Stomach smooth muscle (tissue), 2 donors: Measurements from ENCODE around the gene SYCP3.
"Not testable (repeated sequence)": the region's sequence is repeated elsewhere in the genome, so short reads cannot be mapped to it uniquely, and the experiment has no call there.

Experiments used
- H3K27ac ChIP-seq: one replicate; pipeline ENCODE4 v1.7.0; 2013; ENCODE audit warnings: mild to moderate bottlenecking, low read length, inconsistent platforms
- H3K27me3 ChIP-seq, 2 donors: one replicate each; pipeline ENCODE4 v1.7.0; 2013; ENCODE audit warnings: low read length in 2 of 2; ENCODE audit not compliant: insufficient read depth in 2 of 2, control insufficient read depth in 1 of 2
- H3K36me3 ChIP-seq, 2 donors: one replicate each; pipeline ENCODE4 v1.7.0; 2013; ENCODE audit warnings: low read length in 2 of 2; ENCODE audit not compliant: control insufficient read depth in 2 of 2, insufficient read depth in 2 of 2
- H3K4me1 ChIP-seq: one replicate; pipeline ENCODE4 v1.7.0; 2013; ENCODE audit warnings: low read length; ENCODE audit not compliant: control insufficient read depth, insufficient read depth
- H3K4me3 ChIP-seq, 2 donors: one replicate each; pipeline ENCODE4 v1.7.0; 2013; ENCODE audit warnings: low read length in 2 of 2
- H3K9ac ChIP-seq, 2 donors: one replicate each; pipeline ENCODE4 v1.7.0; 2013; ENCODE audit warnings: low read length in 2 of 2, mild to moderate bottlenecking in 1 of 2
- H3K9me3 ChIP-seq, 2 donors: one replicate each; pipeline ENCODE4 v1.7.0; 2013; ENCODE audit warnings: low read length in 2 of 2; ENCODE audit not compliant: control insufficient read depth in 2 of 2
- donor health status: healthy.
- donor health status: Pancreatic carcinoma.

Gene SYCP3

GRCh38 chr12:101740980-101741379, 1.7 kb upstream of the SYCP3 start:
- peaks cover 19 to 29% of the 10 kb centered on the region in 2 donors for H3K36me3 ChIP-seq
- no peaks in the 10 kb centered on the region for H3K9me3 ChIP-seq
- no peaks in the 10 kb centered on the region for H3K27me3 ChIP-seq
- no peak overlapping the region for H3K9ac ChIP-seq
- no peaks in the 10 kb centered on the region for H3K4me1 ChIP-seq
- no peak overlapping the region for H3K27ac ChIP-seq
- H3K4me3 ChIP-seq: no peak overlapping the region

DNA sequence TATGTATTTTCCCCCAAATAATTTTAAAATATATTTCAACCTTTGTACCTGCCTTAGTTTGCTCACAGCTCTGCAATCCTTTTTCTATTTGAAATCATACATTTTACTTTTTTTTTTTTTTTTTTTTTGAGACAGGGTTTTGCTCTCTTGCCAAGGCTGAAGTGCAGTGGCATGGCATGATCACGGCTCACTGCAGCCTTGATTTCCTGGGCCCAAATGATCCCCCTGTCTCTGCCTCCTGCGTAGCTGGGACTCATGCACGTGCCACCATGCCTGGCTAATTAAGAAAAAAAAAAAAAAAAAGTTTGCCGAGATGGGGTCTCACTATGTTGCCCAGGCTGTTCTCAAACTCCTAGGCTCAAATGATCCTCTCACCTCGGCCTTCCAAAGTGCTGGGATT, 1.3 kb upstream of the SYCP3 start:
- no peaks in the 10 kb centered on the region for H3K4me1 ChIP-seq
- no peak overlapping the region for H3K27ac ChIP-seq
- no peaks in the 10 kb centered on the region for H3K9me3 ChIP-seq
- no peaks in the 10 kb centered on the region for H3K27me3 ChIP-seq
- no peak overlapping the region for H3K4me3 ChIP-seq
- H3K36me3 ChIP-seq: peaks cover 17 to 28% of the 10 kb centered on the region in 2 donors
- H3K9ac ChIP-seq: no peak overlapping the region

DNA sequence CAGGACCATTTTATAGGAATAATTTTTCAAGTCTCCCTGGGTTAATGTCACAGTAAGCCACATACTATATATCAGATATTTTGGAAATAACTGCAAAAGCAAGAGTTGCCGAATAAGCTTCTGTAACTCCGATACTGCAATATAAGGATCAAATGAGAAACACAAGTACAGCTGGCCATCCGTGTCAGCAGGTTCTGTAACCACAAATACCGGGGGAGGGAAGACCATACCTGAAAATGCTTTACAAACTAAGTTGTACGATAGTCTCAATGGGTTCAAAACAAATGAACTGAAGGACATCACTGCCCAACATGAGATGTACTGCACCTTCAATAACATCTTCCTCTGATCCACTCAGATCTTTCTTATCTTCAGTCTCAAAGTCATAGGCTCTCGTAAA, 1.8 kb downstream of the SYCP3 start:
- Histone ChIP-seq H3K4me3 (no peak overlapping the region), H3K9me3 (no peaks in the 10 kb centered on the region), H3K36me3 (peaks cover 6 to 13% of the 10 kb centered on the region in 2 donors), H3K4me1 (no peaks in the 10 kb centered on the region), H3K27me3 (no peaks in the 10 kb centered on the region), H3K27ac (no peak overlapping the region), H3K9ac (no peak overlapping the region)

DNA sequence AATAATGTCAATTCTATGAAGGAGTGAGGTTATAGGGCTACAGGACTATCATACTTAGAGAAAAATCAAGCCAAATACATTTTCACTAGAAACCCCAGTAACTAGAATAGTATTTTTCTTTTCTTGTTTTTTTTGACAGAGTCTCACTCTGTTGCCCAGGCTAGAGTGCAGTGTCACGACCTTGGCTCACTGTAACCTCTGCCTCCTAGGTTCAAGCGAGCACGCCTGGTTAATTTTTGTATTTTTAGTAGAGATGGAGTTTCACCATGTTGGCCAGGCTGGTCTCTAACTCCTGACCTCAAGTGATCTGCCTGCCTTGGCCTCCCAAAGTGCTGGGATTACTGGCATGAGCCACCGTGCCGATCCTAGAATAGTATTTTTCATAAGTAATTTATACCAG, 4.8 kb downstream of the SYCP3 start:
- H3K27me3 ChIP-seq: not testable (repeated sequence)
- H3K36me3 ChIP-seq: peaks cover 11 to 13% of the 10 kb centered on the region in 2 donors

GRCh38 chr12:101733166-101733565, 6.1 kb downstream of the SYCP3 start:
- Histone ChIP-seq H3K27ac (no peak overlapping the region), H3K4me1 (no peaks in the 10 kb centered on the region), H3K36me3 (peaks cover 6 to 8% of the 10 kb centered on the region in 2 donors), H3K9ac (no peak overlapping the region), H3K9me3 (no peaks in the 10 kb centered on the region), H3K4me3 (no peak overlapping the region), H3K27me3 (no peaks in the 10 kb centered on the region)

More for the DNA sequence above, 4.8 kb downstream of the SYCP3 start:
- not testable (repeated sequence) for H3K9ac ChIP-seq, H3K9me3 ChIP-seq, H3K27ac ChIP-seq, H3K4me3 ChIP-seq, H3K4me1 ChIP-seq

DNA sequence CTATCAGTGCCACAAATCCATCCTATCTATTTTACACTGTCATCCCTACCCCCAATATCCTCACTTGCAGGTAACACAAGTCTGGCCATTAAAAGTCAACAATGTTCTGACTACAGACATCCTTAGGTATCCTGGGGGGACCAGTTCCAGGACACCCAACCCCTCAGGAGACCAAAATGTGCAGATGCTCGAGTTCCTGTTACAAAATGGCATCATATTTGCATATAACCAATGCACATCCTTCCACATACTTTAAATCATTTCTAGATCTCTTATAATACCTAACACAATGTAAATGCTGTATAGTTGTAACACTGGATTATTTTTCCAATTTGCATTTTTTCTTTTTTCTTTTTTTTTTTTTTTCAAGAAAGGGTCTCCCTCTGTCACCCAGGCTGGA, 6.9 kb downstream of the SYCP3 start:
- Histone ChIP-seq H3K27ac (no peak overlapping the region), H3K4me1 (no peaks in the 10 kb centered on the region), H3K9ac (no peak overlapping the region), H3K9me3 (no peaks in the 10 kb centered on the region), H3K4me3 (no peak overlapping the region), H3K27me3 (no peaks in the 10 kb centered on the region), H3K36me3 (peaks cover 4 to 6% of the 10 kb centered on the region in 2 donors)

DNA sequence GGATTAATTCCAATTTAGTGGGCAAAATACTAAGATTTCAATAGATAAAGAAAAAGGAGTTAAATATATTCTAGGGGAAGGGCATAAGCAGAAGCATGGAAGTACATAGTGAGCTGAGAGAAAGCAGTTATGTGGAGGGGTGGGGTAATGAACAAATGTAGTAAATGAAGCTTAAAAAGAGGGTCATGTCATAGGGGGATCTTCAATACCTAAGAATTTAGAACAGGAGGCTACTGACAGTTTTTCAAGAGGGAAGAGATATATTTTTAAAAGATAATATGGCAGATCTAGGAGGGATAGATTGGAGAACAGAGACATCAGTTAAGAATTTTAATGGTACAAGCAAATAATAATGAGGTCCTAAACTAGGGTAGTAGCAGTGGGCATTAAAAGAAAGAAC, 9.4 kb downstream of the SYCP3 start:
- H3K4me3 ChIP-seq: no peak overlapping the region
- H3K9me3 ChIP-seq: no peaks in the 10 kb centered on the region
- no peaks in the 10 kb centered on the region for H3K4me1 ChIP-seq
- H3K9ac ChIP-seq: no peak overlapping the region
- no peaks in the 10 kb centered on the region for H3K27me3 ChIP-seq
- peaks cover 3 to 11% of the 10 kb centered on the region in 2 donors for H3K36me3 ChIP-seq
- no peak overlapping the region for H3K27ac ChIP-seq

- no peaks in the 10 kb centered on the region for H3K4me1 ChIP-seq
- H3K36me3 ChIP-seq: peaks cover 2 to 12% of the 10 kb centered on the region in 2 donors
- H3K4me3 ChIP-seq: no peak overlapping the region
- no peak overlapping the region for H3K9ac ChIP-seq
- no peak overlapping the region for H3K27ac ChIP-seq
- no peaks in the 10 kb centered on the region for H3K9me3 ChIP-seq
- no peaks in the 10 kb centered on the region for H3K27me3 ChIP-seq
Observed at GRCh38 chr12:101727098-101727497, 12.2 kb downstream of the SYCP3 start.

- no peak overlapping the region for H3K9ac ChIP-seq
- no peaks in the 10 kb centered on the region for H3K4me1 ChIP-seq
- no peaks in the 10 kb centered on the region for H3K9me3 ChIP-seq
- H3K27me3 ChIP-seq: no peaks in the 10 kb centered on the region
- no peak overlapping the region for H3K27ac ChIP-seq
- no peak overlapping the region for H3K4me3 ChIP-seq
- peaks cover 0 to 17% of the 10 kb centered on the region in 2 donors for H3K36me3 ChIP-seq
Observed at GRCh38 chr12:101722392-101722791, 16.9 kb downstream of the SYCP3 start.

DNA sequence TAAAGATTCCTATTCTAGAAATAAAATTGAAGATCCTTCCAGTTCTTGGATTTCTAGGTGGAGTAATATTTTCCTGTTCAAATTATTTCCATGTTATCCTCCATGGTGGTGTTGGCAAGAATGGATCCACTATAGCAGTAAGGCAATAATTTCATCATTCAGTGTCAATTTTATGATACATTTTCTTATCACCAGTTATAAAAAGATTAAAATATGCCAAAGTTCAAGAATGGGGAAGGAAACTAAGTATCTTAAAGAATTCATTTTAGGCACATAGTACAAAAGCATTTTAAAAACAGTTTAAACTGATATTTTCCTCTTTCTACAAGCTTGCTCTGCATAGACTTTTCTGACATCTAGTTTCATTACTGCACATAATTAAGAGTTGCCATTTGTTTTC, 19.1 kb downstream of the SYCP3 start:
- Histone ChIP-seq H3K27ac (no peak overlapping the region), H3K4me1 (no peaks in the 10 kb centered on the region), H3K9me3 (no peaks in the 10 kb centered on the region), H3K9ac (no peak overlapping the region), H3K27me3 (no peaks in the 10 kb centered on the region), H3K4me3 (no peak overlapping the region), H3K36me3 (peaks cover 0 to 12% of the 10 kb centered on the region in 2 donors)

GRCh38 chr12:101719566-101719965, 19.7 kb downstream of the SYCP3 start:
- H3K4me3 ChIP-seq: no peak overlapping the region
- no peaks in the 10 kb centered on the region for H3K4me1 ChIP-seq
- peaks cover 0 to 12% of the 10 kb centered on the region in 2 donors for H3K36me3 ChIP-seq

More at GRCh38 chr12:101719566-101719965, 19.7 kb downstream of the SYCP3 start:
- H3K9ac ChIP-seq: no peak overlapping the region
- no peak overlapping the region for H3K27ac ChIP-seq
- H3K9me3 ChIP-seq: no peaks in the 10 kb centered on the region
- H3K27me3 ChIP-seq: no peaks in the 10 kb centered on the region
